H9 (cell line): ENCODE results near the gene KRCC1. TPM values are rescaled to one million over a fixed set of nuclear protein-coding genes. Genes with fewer than 3 reads are reported as not detected.

Experiments used
- DNase-seq: peaks from one replicate; pipeline ENCODE4 v3.0.0-alpha.2; 2017
- H2AFZ ChIP-seq: one replicate; pipeline ENCODE4 v1.6.1; 2013; ENCODE audit warnings: mild to moderate bottlenecking, low read length, control low read depth, moderate library complexity
- H2AK5ac ChIP-seq: 2 replicates; pipeline ENCODE4 v1.6.1; 2013; ENCODE audit warnings: low read length, control low read depth, mixed read lengths; ENCODE audit not compliant: insufficient read length
- H2BK120ac ChIP-seq: one replicate; pipeline ENCODE4 v1.6.1; 2013; ENCODE audit warnings: low read depth, mild to moderate bottlenecking, low read length, control low read depth, inconsistent platforms; ENCODE audit not compliant: poor library complexity, severe bottlenecking
- H2BK12ac ChIP-seq: 2 replicates; pipeline ENCODE4 v1.6.1; 2013; ENCODE audit warnings: low read length, control low read depth, mixed read lengths, low read depth; ENCODE audit not compliant: insufficient read length
- H2BK15ac ChIP-seq: 2 replicates; pipeline ENCODE4 v1.6.1; 2013; ENCODE audit warnings: low read depth, low read length, control low read depth
- H2BK20ac ChIP-seq: one replicate; pipeline ENCODE4 v1.6.1; 2013; ENCODE audit warnings: low read depth, mild to moderate bottlenecking, low read length, control low read depth, inconsistent platforms; ENCODE audit not compliant: poor library complexity, severe bottlenecking
- H2BK5ac ChIP-seq: 2 replicates; pipeline ENCODE4 v1.6.1; 2013; ENCODE audit warnings: low read length, control low read depth, mixed read lengths; ENCODE audit not compliant: insufficient read length
- H3K14ac ChIP-seq: 2 replicates; pipeline ENCODE4 v1.6.1; 2013; ENCODE audit warnings: low read length, control low read depth; ENCODE audit not compliant: insufficient read depth
- H3K18ac ChIP-seq: 2 replicates; pipeline ENCODE4 v1.6.1; 2013; ENCODE audit warnings: low read depth, mild to moderate bottlenecking, mixed read lengths, low read length, control low read depth; ENCODE audit not compliant: insufficient read length
- H3K23ac ChIP-seq: 2 replicates; pipeline ENCODE4 v1.6.1; 2013; ENCODE audit warnings: low read length, control low read depth, mixed read lengths, low read depth; ENCODE audit not compliant: insufficient read length
- H3K23me2 ChIP-seq: 2 replicates; pipeline ENCODE4 v1.6.1; 2013; ENCODE audit warnings: low read depth, mild to moderate bottlenecking, mixed read lengths, low read length, control low read depth; ENCODE audit not compliant: insufficient read length, poor library complexity, severe bottlenecking
- H3K27ac ChIP-seq: 2 replicates; pipeline ENCODE4 v1.5.1; 2013; ENCODE audit warnings: low read length, control low read depth, mixed read lengths, low read depth; ENCODE audit not compliant: insufficient read length
- H3K27me3 ChIP-seq: 2 replicates; pipeline ENCODE4 v1.6.1; 2013; ENCODE audit warnings: low read length, control low read depth, inconsistent platforms; ENCODE audit not compliant: insufficient read depth
- H3K4ac ChIP-seq: 2 replicates; pipeline ENCODE4 v1.6.1; 2013; ENCODE audit warnings: low read depth, mild to moderate bottlenecking, control low read depth, inconsistent platforms, low read length, moderate library complexity
- H3K4me1 ChIP-seq: 2 replicates; pipeline ENCODE4 v1.6.1; 2013; ENCODE audit warnings: low read length, control low read depth, inconsistent platforms; ENCODE audit not compliant: insufficient read depth
- H3K4me2 ChIP-seq: 2 replicates; pipeline ENCODE4 v1.6.1; 2013; ENCODE audit warnings: low read length, control low read depth, mixed read lengths; ENCODE audit not compliant: insufficient read length, insufficient read depth
- H3K56ac ChIP-seq: 2 replicates; pipeline ENCODE4 v1.6.1; 2013; ENCODE audit warnings: low read depth, mild to moderate bottlenecking, mixed read lengths, low read length, control low read depth; ENCODE audit not compliant: insufficient read length
- H3K79me1 ChIP-seq: 2 replicates; pipeline ENCODE4 v1.6.1; 2013; ENCODE audit warnings: low read depth, mild to moderate bottlenecking, moderate library complexity, low read length, control low read depth, inconsistent platforms; ENCODE audit not compliant: insufficient read depth, poor library complexity, severe bottlenecking
- H3K79me2 ChIP-seq: 2 replicates; pipeline ENCODE4 v1.6.1; 2013; ENCODE audit warnings: low read length, control low read depth, inconsistent platforms; ENCODE audit not compliant: insufficient read depth
- H3K9ac ChIP-seq: 2 replicates; pipeline ENCODE4 v1.6.1; 2013; ENCODE audit warnings: low read length, control low read depth, mixed read lengths; ENCODE audit not compliant: insufficient read length; ENCODE audit errors: extremely low read depth
- H3K9me3 ChIP-seq: one replicate; pipeline ENCODE4 v1.6.1; 2013; ENCODE audit warnings: low read depth, low read length, inconsistent platforms; ENCODE audit not compliant: control insufficient read depth
- H3T11ph ChIP-seq: one replicate; pipeline ENCODE4 v1.6.1; 2013; ENCODE audit warnings: mild to moderate bottlenecking, low read length, control low read depth, inconsistent platforms
- H4K20me1 ChIP-seq: one replicate; pipeline ENCODE4 v1.6.1; 2013; ENCODE audit not compliant: control insufficient read depth, insufficient read length, insufficient read depth
- H4K5ac ChIP-seq: 2 replicates; pipeline ENCODE4 v1.6.1; 2013; ENCODE audit warnings: low read depth, mild to moderate bottlenecking, mixed read lengths, low read length, control low read depth; ENCODE audit not compliant: insufficient read length
- H4K8ac ChIP-seq: replicated peaks from 2 replicates; pipeline ENCODE4 v1.6.1; 2013; ENCODE audit warnings: low read length, control low read depth, mixed read lengths, low read depth; ENCODE audit not compliant: insufficient read length
- H4K91ac ChIP-seq: 2 replicates; pipeline ENCODE4 v1.6.1; 2013; ENCODE audit warnings: low read depth, mild to moderate bottlenecking, moderate library complexity, mixed read lengths, low read length, control low read depth; ENCODE audit not compliant: insufficient read length
- H3K27ac Mint-ChIP-seq, 3 experiments: 2 replicates in 2 of 3; 3 replicates in 1 of 3; pipeline ENCODE4 v1.8.0; 2020 to 2021; ENCODE audit warnings: mixed read lengths in 3 of 3, mild to moderate bottlenecking in 1 of 3, moderate library complexity in 1 of 3
- H3K27me3 Mint-ChIP-seq: 2 replicates; pipeline ENCODE4 v1.8.0; 2021; ENCODE audit warnings: low read depth, mild to moderate bottlenecking, moderate library complexity, mixed read lengths
- H3K36me3 Mint-ChIP-seq, 3 experiments: 2 replicates in 2 of 3; 3 replicates in 1 of 3; pipeline ENCODE4 v1.8.0; 2020 to 2021; ENCODE audit warnings: low read depth in 3 of 3, mixed read lengths in 3 of 3; ENCODE audit not compliant: insufficient read depth in 1 of 3
- H3K4me1 Mint-ChIP-seq, 2 experiments: 2 replicates each; pipeline ENCODE4 v1.8.0; 2020; ENCODE audit warnings: mixed read lengths in 2 of 2
- H3K4me3 Mint-ChIP-seq, 2 experiments: 2 replicates in 1 of 2; 3 replicates in 1 of 2; pipeline ENCODE4 v1.8.0; 2020 to 2021; ENCODE audit warnings: mild to moderate bottlenecking in 2 of 2, mixed read lengths in 2 of 2, moderate library complexity in 1 of 2
- H3K9me3 Mint-ChIP-seq, 2 experiments: 2 replicates in 1 of 2; 3 replicates in 1 of 2; pipeline ENCODE4 v1.8.0; 2020; ENCODE audit warnings: mild to moderate bottlenecking in 2 of 2, mixed read lengths in 2 of 2, moderate library complexity in 1 of 2
- CTCF ChIP-seq: fragments of 200-600 bp; sonication (generic); conservative IDR thresholded peaks from 3 replicates; pipeline ENCODE4 v1.8.0; 2021; ENCODE audit warnings: antibody characterized with exemption, mild to moderate bottlenecking
- WGBS: extraction: QIAGEN DNeasy Blood & Tissue Kit; methylation state at CpG from one replicate; pipeline ENCODE4 v1.1.7; 2013; ENCODE audit warnings: missing lambda C conversion rate, low lambda C conversion rate, mixed read lengths; ENCODE audit not compliant: insufficient read length; ENCODE audit errors: extremely low coverage; 5-methylcytosine and 5-hydroxymethylcytosine counted together
- total RNA-seq: library from RNA; stranded (reverse); gene quantifications from 2 replicates; pipeline ENCODE4 v1.2.1, GENCODE V29; 2021

Gene KRCC1
- total RNA-seq, 1 experiment from 2014 or later = 8.2 TPM

GRCh38 chr2:88032070-88032702, 23.4 kb downstream of the KRCC1 start:
- Histone ChIP-seq H4K8ac (no peak overlapping the region), H3K23me2 (no peaks in the 10 kb centered on the region), H2AK5ac (no peak overlapping the region), H2AFZ (no peak overlapping the region), H3K79me2 (no peaks in the 10 kb centered on the region), H3T11ph (no peak overlapping the region), H3K27ac (no peak overlapping the region), H2BK20ac (no peak overlapping the region), H3K79me1 (no peaks in the 10 kb centered on the region), H3K14ac (no peak overlapping the region), H3K27me3 (no peaks in the 10 kb centered on the region), H4K5ac (no peak overlapping the region), H3K9ac (no peak overlapping the region), H2BK5ac (no peak overlapping the region), H2BK15ac (no peak overlapping the region), H3K4ac (no peak overlapping the region), H3K18ac (no peak overlapping the region), H2BK120ac (no peak overlapping the region), H4K91ac (no peak overlapping the region), H3K9me3 (no peaks in the 10 kb centered on the region), H4K20me1 (no peaks in the 10 kb centered on the region), H2BK12ac (no peak overlapping the region), H3K4me2 (no peak overlapping the region), H3K56ac (no peak overlapping the region), H3K4me1 (no peaks in the 10 kb centered on the region), H3K23ac (no peak overlapping the region)
- Mint-ChIP-seq H3K27ac (no peak overlapping the region), H3K4me3 (no peak overlapping the region), H3K4me1 (peaks cover 0 to 2% of the 10 kb centered on the region in 2 experiments; a peak in 2 of 4 replicates), H3K36me3 (peaks cover 0 to 30% (median 24%) of the 10 kb centered on the region in 3 experiments; a peak in 6 of 7 replicates), H3K9me3 (no peaks in the 10 kb centered on the region), H3K27me3 (no peaks in the 10 kb centered on the region)
- DNase-seq = no peak
- no peak for TF ChIP-seq CTCF
- WGBS = no CpG with 5 or more reads among the region's 7 CpGs
